ENCODE results near the gene ACOT11.

ACOT11 gene

DNA sequence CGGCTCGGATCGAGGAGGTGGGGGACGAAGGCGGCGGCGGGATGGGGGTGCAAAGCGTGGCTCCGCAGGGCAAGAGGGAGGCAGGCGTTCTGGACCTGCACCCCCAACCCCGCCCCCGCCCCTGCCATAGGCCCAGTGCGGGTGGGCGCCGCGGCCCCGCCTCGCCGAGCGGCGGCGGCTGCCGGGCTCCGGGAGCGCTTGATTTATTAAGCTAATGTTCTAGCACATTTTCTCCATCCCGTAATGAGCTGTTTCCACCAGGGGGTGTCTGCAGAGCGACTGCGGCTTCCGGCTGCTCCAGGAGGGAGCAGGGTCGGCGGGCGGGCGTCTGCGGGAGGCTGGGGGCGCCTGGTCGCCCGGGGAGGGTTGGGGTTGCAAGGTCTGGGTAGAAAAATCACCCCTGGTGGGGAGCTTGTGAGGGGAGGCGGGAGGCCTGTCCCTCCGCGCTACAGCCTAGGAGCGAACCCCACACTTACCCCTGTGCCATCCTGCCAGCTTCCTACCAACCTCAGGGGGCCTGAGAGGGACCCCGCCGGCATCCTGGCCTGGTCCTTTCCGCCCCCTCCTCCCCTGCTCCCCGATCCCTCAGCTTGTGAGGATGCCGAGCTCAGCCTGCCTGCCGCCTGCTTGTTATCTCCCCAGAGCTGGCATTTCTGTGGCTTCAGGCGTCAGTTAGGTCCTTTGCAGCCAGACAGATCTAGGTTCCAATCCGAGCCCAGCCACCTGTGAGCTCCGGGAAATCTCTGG is 48.5 kb upstream of the ACOT11 start:
- Histone ChIP-seq H3K27ac (ENCODE audit: low read length) (no peak overlapping the region), H3K27me3 (replicated peaks; ENCODE audit: insufficient read depth, low read length) (peaks cover 38% of the 10 kb centered on the region), H4K20me1 (ENCODE audit: insufficient read depth, low read length) (no peaks in the 10 kb centered on the region), H3K79me2 (ENCODE audit: low read length) (no peaks in the 10 kb centered on the region), H3K9ac (ENCODE audit: low read length) (no peak overlapping the region), H3K4me1 (ENCODE audit: low read length) (peaks cover 22% of the 10 kb centered on the region), H3K9me3 (replicated peaks; ENCODE audit: insufficient read depth, low read length) (no peaks in the 10 kb centered on the region), H3K9me2 (replicated peaks; ENCODE audit: insufficient read depth, low read length) (no peaks in the 10 kb centered on the region), H3F3A (ENCODE audit: insufficient read depth, low read length) (no peaks in the 10 kb centered on the region; the same call in 1 of the 2 replicates), H3K4me3 (ENCODE audit: low read length) (peak overlapping the region; percentile 41), H2AFZ (ENCODE audit: low read length) (peak overlapping the region; percentile 53), H3K36me3 (replicated peaks; ENCODE audit: insufficient read depth, low read length) (no peaks in the 10 kb centered on the region), H3K4me2 (ENCODE audit: low read depth, low read length) (peak overlapping the region; percentile 65)
- TF ChIP-seq EZH2 (optimal IDR thresholded peaks at IDR 0.05; ENCODE audit: low read depth, low read length), result no peak
- no peak for TF ChIP-seq EZH2phosphoT487 (IDR thresholded peaks at IDR 0.05; ENCODE audit: low read length)
- TF ChIP-seq, protein P1, sequence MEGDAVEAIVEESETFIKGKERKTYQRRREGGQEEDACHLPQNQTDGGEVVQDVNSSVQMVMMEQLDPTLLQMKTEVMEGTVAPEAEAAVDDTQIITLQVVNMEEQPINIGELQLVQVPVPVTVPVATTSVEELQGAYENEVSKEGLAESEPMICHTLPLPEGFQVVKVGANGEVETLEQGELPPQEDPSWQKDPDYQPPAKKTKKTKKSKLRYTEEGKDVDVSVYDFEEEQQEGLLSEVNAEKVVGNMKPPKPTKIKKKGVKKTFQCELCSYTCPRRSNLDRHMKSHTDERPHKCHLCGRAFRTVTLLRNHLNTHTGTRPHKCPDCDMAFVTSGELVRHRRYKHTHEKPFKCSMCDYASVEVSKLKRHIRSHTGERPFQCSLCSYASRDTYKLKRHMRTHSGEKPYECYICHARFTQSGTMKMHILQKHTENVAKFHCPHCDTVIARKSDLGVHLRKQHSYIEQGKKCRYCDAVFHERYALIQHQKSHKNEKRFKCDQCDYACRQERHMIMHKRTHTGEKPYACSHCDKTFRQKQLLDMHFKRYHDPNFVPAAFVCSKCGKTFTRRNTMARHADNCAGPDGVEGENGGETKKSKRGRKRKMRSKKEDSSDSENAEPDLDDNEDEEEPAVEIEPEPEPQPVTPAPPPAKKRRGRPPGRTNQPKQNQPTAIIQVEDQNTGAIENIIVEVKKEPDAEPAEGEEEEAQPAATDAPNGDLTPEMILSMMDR (IDR thresholded peaks at IDR 0.05; ENCODE audit: low read length), result peak; percentile 33
- DNase-seq, result peak; percentile 38

DNA sequence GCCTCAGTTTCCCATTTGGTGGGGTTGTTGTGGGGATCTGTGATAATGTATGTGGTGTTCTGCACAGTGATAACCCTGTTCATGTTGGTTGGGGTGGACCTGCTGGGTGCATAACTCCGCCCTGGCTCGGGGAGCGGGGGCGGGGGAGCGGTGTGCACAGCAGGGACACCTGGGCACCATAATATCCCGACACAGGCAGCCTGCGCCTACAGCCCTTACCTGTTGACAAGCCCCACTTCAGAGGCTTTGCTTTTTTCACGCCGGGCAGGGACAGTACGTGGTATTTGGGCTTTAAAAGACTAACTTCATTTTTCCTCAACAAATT is 48.0 kb upstream of the ACOT11 start:
- Histone ChIP-seq H3K27ac (ENCODE audit: low read length) (no peak overlapping the region), H3K79me2 (ENCODE audit: low read length) (no peaks in the 10 kb centered on the region), H3K9me3 (replicated peaks; ENCODE audit: insufficient read depth, low read length) (no peaks in the 10 kb centered on the region), H3K9ac (ENCODE audit: low read length) (no peak overlapping the region), H3K4me1 (ENCODE audit: low read length) (peaks cover 22% of the 10 kb centered on the region), H3K9me2 (replicated peaks; ENCODE audit: insufficient read depth, low read length) (no peaks in the 10 kb centered on the region), H3K27me3 (replicated peaks; ENCODE audit: insufficient read depth, low read length) (peaks cover 38% of the 10 kb centered on the region), H4K20me1 (ENCODE audit: insufficient read depth, low read length) (no peaks in the 10 kb centered on the region), H3K36me3 (replicated peaks; ENCODE audit: insufficient read depth, low read length) (no peaks in the 10 kb centered on the region), H3K4me3 (ENCODE audit: low read length) (no peak overlapping the region), H3K4me2 (ENCODE audit: low read depth, low read length) (peak overlapping the region; percentile 65), H2AFZ (ENCODE audit: low read length) (peak overlapping the region; percentile 53; the same call in 1 of the 2 replicates), H3F3A (ENCODE audit: insufficient read depth, low read length) (no peaks in the 10 kb centered on the region; the same call in 1 of the 2 replicates)
- no peak for TF ChIP-seq EZH2 (optimal IDR thresholded peaks at IDR 0.05; ENCODE audit: low read depth, low read length)
- DNase-seq, result no peak

DNA sequence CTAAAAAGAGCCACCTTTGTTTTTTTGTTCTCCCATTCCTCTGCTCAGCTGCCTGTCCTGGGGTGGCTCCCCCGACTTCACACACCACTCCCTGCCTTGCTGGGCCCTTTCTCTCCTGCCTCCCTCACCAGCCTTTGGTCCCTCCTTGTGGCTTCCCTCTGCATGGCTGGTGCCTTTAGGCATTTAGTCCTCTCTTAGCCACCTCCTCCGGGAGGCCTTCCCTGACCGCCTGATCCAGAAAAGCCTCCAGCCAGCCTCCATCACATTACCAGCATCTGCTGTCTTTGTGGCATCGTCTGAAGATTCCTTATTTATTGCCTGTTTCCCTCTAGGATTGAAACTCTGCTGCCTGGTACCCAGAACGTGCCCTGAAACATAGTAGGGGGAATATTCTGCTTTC is 46.2 kb upstream of the ACOT11 start:
- DNase-seq, result no peak
- Histone ChIP-seq H3K4me2 (ENCODE audit: low read depth, low read length) (peak overlapping the region; percentile 85), H3K36me3 (replicated peaks; ENCODE audit: insufficient read depth, low read length) (no peaks in the 10 kb centered on the region), H3F3A (ENCODE audit: insufficient read depth, low read length) (no peaks in the 10 kb centered on the region; the same call in 1 of the 2 replicates), H3K4me3 (ENCODE audit: low read length) (peak overlapping the region; percentile 7; the same call in 1 of the 2 replicates), H3K27ac (ENCODE audit: low read length) (no peak overlapping the region), H3K27me3 (replicated peaks; ENCODE audit: insufficient read depth, low read length) (peaks cover 28% of the 10 kb centered on the region), H3K9me3 (replicated peaks; ENCODE audit: insufficient read depth, low read length) (no peaks in the 10 kb centered on the region), H2AFZ (ENCODE audit: low read length) (peak overlapping the region; percentile 27; the same call in 1 of the 2 replicates), H3K4me1 (ENCODE audit: low read length) (peaks cover 22% of the 10 kb centered on the region), H4K20me1 (ENCODE audit: insufficient read depth, low read length) (no peaks in the 10 kb centered on the region), H3K9me2 (replicated peaks; ENCODE audit: insufficient read depth, low read length) (no peaks in the 10 kb centered on the region), H3K9ac (ENCODE audit: low read length) (no peak overlapping the region), H3K79me2 (ENCODE audit: low read length) (no peaks in the 10 kb centered on the region)
- TF ChIP-seq EZH2phosphoT487 (IDR thresholded peaks at IDR 0.05; ENCODE audit: low read length) (no peak), EZH2 (optimal IDR thresholded peaks at IDR 0.05; ENCODE audit: low read depth, low read length) (no peak)
- TF ChIP-seq, protein P1 (IDR thresholded peaks at IDR 0.05; ENCODE audit: low read length), result no peak

DNA sequence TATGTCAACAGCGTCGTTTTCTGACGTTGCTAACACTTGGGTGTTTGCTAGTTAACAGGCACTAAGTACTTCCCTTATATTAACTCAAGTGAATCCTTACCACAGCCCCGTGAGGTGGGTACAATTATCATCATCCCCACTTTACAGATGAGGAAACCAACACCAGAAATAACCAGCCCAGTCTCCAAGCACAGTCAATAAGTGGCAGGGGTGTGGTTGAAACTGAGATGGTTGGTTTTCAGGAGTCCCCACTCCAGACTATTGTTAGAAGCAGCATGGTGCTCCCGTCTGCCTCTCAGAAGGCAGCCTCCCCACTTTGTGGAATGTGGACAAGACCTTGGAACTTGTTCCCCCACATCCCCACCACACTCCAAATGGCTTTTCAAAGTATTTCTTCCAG is 45.7 kb upstream of the ACOT11 start:
- Histone ChIP-seq H4K20me1 (ENCODE audit: insufficient read depth, low read length) (no peaks in the 10 kb centered on the region), H3K9ac (ENCODE audit: low read length) (no peak overlapping the region), H2AFZ (ENCODE audit: low read length) (no peak overlapping the region), H3K27ac (ENCODE audit: low read length) (no peak overlapping the region), H3K9me2 (replicated peaks; ENCODE audit: insufficient read depth, low read length) (no peaks in the 10 kb centered on the region), H3K79me2 (ENCODE audit: low read length) (no peaks in the 10 kb centered on the region), H3K36me3 (replicated peaks; ENCODE audit: insufficient read depth, low read length) (no peaks in the 10 kb centered on the region), H3K27me3 (replicated peaks; ENCODE audit: insufficient read depth, low read length) (peaks cover 23% of the 10 kb centered on the region), H3K9me3 (replicated peaks; ENCODE audit: insufficient read depth, low read length) (no peaks in the 10 kb centered on the region), H3K4me2 (ENCODE audit: low read depth, low read length) (peak overlapping the region; percentile 85), H3K4me1 (ENCODE audit: low read length) (peaks cover 22% of the 10 kb centered on the region), H3F3A (ENCODE audit: insufficient read depth, low read length) (no peaks in the 10 kb centered on the region; the same call in 1 of the 2 replicates), H3K4me3 (ENCODE audit: low read length) (peak overlapping the region; percentile 7; the same call in 1 of the 2 replicates)
- TF ChIP-seq, protein P1 (IDR thresholded peaks at IDR 0.05; ENCODE audit: low read length), result no peak
- TF ChIP-seq EZH2phosphoT487 (IDR thresholded peaks at IDR 0.05; ENCODE audit: low read length), result no peak
- TF ChIP-seq EZH2 (optimal IDR thresholded peaks at IDR 0.05; ENCODE audit: low read depth, low read length), result no peak
- peak; percentile 37 for DNase-seq

All from MM.1S (cell line).